GM23338 (cell line): Measurements from ENCODE around the gene SPATA31E1. TPM values are rescaled to one million over a fixed set of nuclear protein-coding genes. Genes with fewer than 3 reads are reported as not detected.

Experiments used
- ATAC-seq: fragments of 200-7000 bp; cut with Tn5 transposase; 3 replicates; pipeline ENCODE4 v1.9.1; 2020
- DNase-seq: peaks from one replicate; pipeline ENCODE4 v3.0.0-alpha.2; 2015; ENCODE audit warnings: low spot score
- H2AFZ ChIP-seq: fragments of 200-600 bp; sonication (generic); 2 replicates; pipeline ENCODE4 v1.8.0; 2016; ENCODE audit warnings: antibody characterized with exemption, mild to moderate bottlenecking, moderate library complexity
- H3F3A ChIP-seq: fragments of 200-600 bp; sonication (generic); replicated peaks from 2 replicates; pipeline ENCODE4 v1.8.0; 2017; ENCODE audit warnings: antibody characterized with exemption, mixed run types, low read depth
- H3K27ac ChIP-seq: fragments of 200-600 bp; sonication (generic); 2 replicates; pipeline ENCODE4 v1.6.1; 2016; ENCODE audit warnings: low read depth
- H3K27me3 ChIP-seq: fragments of 200-600 bp; sonication (generic); 2 replicates; pipeline ENCODE4 v1.8.0; 2016; ENCODE audit warnings: mild to moderate bottlenecking, mixed run types, moderate library complexity; ENCODE audit not compliant: insufficient read depth
- H3K36me3 ChIP-seq: fragments of 200-600 bp; sonication (generic); 2 replicates; pipeline ENCODE4 v1.8.0; 2016; ENCODE audit warnings: mild to moderate bottlenecking; ENCODE audit not compliant: insufficient read depth
- H3K4me1 ChIP-seq: fragments of 200-600 bp; sonication (generic); 2 replicates; pipeline ENCODE4 v1.8.0; 2016; ENCODE audit warnings: mild to moderate bottlenecking, moderate library complexity; ENCODE audit not compliant: insufficient read depth
- H3K4me2 ChIP-seq: fragments of 200-600 bp; sonication (generic); 2 replicates; pipeline ENCODE4 v1.7.1; 2017; ENCODE audit warnings: mixed run types
- H3K4me3 ChIP-seq: fragments of 200-600 bp; sonication (generic); 2 replicates; pipeline ENCODE4 v1.6.1; 2016; ENCODE audit warnings: mixed run types
- H3K79me2 ChIP-seq: fragments of 200-600 bp; sonication (generic); replicated peaks from 2 replicates; pipeline ENCODE4 v1.8.0; 2017; ENCODE audit warnings: mild to moderate bottlenecking; ENCODE audit not compliant: insufficient read depth
- H3K9me2 ChIP-seq: fragments of 200-600 bp; sonication (generic); 2 replicates; pipeline ENCODE4 v1.8.0; 2017; ENCODE audit not compliant: insufficient read depth
- H4K20me1 ChIP-seq: fragments of 200-600 bp; sonication (generic); replicated peaks from 2 replicates; pipeline ENCODE4 v1.8.0; 2017; ENCODE audit warnings: mild to moderate bottlenecking; ENCODE audit not compliant: insufficient read depth
- H3K27ac Mint-ChIP-seq: 2 replicates; pipeline ENCODE4 v1.8.0; 2020; ENCODE audit warnings: inconsistent platforms, mild to moderate bottlenecking, moderate library complexity, mixed read lengths
- H3K27me3 Mint-ChIP-seq: 3 replicates; pipeline ENCODE4 v1.8.0; 2022; ENCODE audit warnings: low read depth, mild to moderate bottlenecking, moderate library complexity, mixed read lengths, inconsistent platforms; ENCODE audit not compliant: insufficient read depth, poor library complexity
- H3K36me3 Mint-ChIP-seq: 3 replicates; pipeline ENCODE4 v1.8.0; 2021; ENCODE audit warnings: low read depth, mild to moderate bottlenecking, inconsistent platforms, moderate library complexity, mixed read lengths
- H3K4me1 Mint-ChIP-seq: 3 replicates; pipeline ENCODE4 v1.8.0; 2020; ENCODE audit warnings: mild to moderate bottlenecking, inconsistent platforms, mixed read lengths
- H3K4me3 Mint-ChIP-seq: 3 replicates; pipeline ENCODE4 v1.8.0; 2021; ENCODE audit warnings: moderate library complexity, mild to moderate bottlenecking, inconsistent platforms, mixed read lengths
- H3K9me3 Mint-ChIP-seq: 3 replicates; pipeline ENCODE4 v1.8.0; 2020; ENCODE audit warnings: moderate library complexity, mild to moderate bottlenecking, inconsistent platforms, mixed read lengths
- EZH2 ChIP-seq: fragments of 200-600 bp; sonication (generic); IDR thresholded peaks from one replicate; pipeline ENCODE4 v1.8.0; 2017; ENCODE audit warnings: antibody characterized with exemption, mild to moderate bottlenecking, low read depth; ENCODE audit not compliant: unreplicated experiment
- EZH2phosphoT487 ChIP-seq: fragments of 200-600 bp; sonication (generic); IDR thresholded peaks from one replicate; pipeline ENCODE4 v1.8.1; 2018; ENCODE audit warnings: antibody characterized with exemption; ENCODE audit not compliant: unreplicated experiment
- JUNB ChIP-seq: IDR thresholded peaks from one replicate; pipeline ENCODE4 v1.6.1; 2016; ENCODE audit warnings: antibody characterized with exemption; ENCODE audit not compliant: unreplicated experiment
- NANOG ChIP-seq: IDR thresholded peaks from 2 replicates; pipeline ENCODE4 v1.6.1; 2016; ENCODE audit warnings: antibody characterized with exemption, borderline replicate concordance
- POLR2AphosphoS5 ChIP-seq: IDR thresholded peaks from 2 replicates; pipeline ENCODE4 v1.6.1; 2016; ENCODE audit warnings: antibody characterized with exemption, low read depth
- STAT1 ChIP-seq: IDR thresholded peaks from one replicate; pipeline ENCODE4 v1.6.1; 2016; ENCODE audit warnings: antibody characterized with exemption; ENCODE audit not compliant: unreplicated experiment
- ZNF114 ChIP-seq: fragments of 250-450 bp; sonication (Bioruptor Pico); IDR thresholded peaks from 2 replicates; pipeline ENCODE4 v1.5.0; 2020; ENCODE audit warnings: mild to moderate bottlenecking, moderate library complexity
- ZNF331 ChIP-seq: fragments of 250-450 bp; sonication (Bioruptor Pico); IDR thresholded peaks from 2 replicates; pipeline ENCODE4 v1.5.0; 2020; ENCODE audit warnings: low read depth, mild to moderate bottlenecking, moderate library complexity
- polyA plus RNA-seq: library from polyadenylated mRNA; unstranded; fragments of >200 nt; fragmentation: Nextera tagmentation; extraction: Ambion mirVana; gene quantifications from 2 replicates; pipeline ENCODE4 v1.2.1, GENCODE V29; 2016
- total RNA-seq: library from RNA; depleted of rRNA; stranded (reverse); fragments of >200 nt; shearing (Covaris generic); gene quantifications from 2 replicates; pipeline ENCODE4 v1.2.3, GENCODE V29; 2014
- TF ChIP-seq, protein P1 (sequence below): IDR thresholded peaks from one replicate; pipeline ENCODE4 v1.6.1; 2018; ENCODE audit warnings: antibody characterized with exemption; ENCODE audit not compliant: unreplicated experiment
- TF ChIP-seq, protein P2 (sequence below), 2 experiments: fragments of 200-600 bp in 1 of 2; sonication (generic) in 1 of 2; conservative IDR thresholded peaks; 2 replicates each; pipeline versions ENCODE4 v1.5.1 to v1.6.1; 2016 to 2017; ENCODE audit warnings: antibody characterized with exemption in 2 of 2, low read depth in 2 of 2, mild to moderate bottlenecking in 2 of 2, moderate library complexity in 1 of 2
- TF ChIP-seq, protein P3 (sequence below): IDR thresholded peaks from 2 replicates; pipeline ENCODE4 v1.6.1; 2016; ENCODE audit warnings: antibody characterized with exemption

The SPATA31E1 gene
- total and polyA plus RNA-seq, 2 experiments from 2014 or later: 0.05 TPM; not detected in 1

DNA sequence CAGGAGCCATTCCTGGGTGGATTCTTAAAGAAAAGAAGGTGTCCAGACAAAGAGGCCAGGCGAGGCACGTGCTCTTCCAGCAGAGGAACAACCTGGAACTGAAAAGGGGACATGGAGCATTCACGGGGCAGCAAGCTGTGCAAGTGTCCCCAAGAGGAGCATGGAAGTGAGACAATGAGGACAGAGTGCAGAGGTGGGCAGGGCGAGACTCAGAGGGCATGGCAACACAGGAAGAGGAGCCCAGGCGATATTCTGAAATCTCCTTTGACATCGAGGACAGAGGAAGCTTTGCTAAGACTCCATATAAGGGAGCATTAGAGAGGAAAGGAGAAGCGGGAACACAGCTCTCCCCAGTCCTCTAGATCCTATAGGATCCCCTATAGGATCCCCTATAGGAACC, 29.4 kb upstream of the SPATA31E1 start (continued):
- TF ChIP-seq, protein P1, sequence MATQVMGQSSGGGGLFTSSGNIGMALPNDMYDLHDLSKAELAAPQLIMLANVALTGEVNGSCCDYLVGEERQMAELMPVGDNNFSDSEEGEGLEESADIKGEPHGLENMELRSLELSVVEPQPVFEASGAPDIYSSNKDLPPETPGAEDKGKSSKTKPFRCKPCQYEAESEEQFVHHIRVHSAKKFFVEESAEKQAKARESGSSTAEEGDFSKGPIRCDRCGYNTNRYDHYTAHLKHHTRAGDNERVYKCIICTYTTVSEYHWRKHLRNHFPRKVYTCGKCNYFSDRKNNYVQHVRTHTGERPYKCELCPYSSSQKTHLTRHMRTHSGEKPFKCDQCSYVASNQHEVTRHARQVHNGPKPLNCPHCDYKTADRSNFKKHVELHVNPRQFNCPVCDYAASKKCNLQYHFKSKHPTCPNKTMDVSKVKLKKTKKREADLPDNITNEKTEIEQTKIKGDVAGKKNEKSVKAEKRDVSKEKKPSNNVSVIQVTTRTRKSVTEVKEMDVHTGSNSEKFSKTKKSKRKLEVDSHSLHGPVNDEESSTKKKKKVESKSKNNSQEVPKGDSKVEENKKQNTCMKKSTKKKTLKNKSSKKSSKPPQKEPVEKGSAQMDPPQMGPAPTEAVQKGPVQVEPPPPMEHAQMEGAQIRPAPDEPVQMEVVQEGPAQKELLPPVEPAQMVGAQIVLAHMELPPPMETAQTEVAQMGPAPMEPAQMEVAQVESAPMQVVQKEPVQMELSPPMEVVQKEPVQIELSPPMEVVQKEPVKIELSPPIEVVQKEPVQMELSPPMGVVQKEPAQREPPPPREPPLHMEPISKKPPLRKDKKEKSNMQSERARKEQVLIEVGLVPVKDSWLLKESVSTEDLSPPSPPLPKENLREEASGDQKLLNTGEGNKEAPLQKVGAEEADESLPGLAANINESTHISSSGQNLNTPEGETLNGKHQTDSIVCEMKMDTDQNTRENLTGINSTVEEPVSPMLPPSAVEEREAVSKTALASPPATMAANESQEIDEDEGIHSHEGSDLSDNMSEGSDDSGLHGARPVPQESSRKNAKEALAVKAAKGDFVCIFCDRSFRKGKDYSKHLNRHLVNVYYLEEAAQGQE: no peak

DNA sequence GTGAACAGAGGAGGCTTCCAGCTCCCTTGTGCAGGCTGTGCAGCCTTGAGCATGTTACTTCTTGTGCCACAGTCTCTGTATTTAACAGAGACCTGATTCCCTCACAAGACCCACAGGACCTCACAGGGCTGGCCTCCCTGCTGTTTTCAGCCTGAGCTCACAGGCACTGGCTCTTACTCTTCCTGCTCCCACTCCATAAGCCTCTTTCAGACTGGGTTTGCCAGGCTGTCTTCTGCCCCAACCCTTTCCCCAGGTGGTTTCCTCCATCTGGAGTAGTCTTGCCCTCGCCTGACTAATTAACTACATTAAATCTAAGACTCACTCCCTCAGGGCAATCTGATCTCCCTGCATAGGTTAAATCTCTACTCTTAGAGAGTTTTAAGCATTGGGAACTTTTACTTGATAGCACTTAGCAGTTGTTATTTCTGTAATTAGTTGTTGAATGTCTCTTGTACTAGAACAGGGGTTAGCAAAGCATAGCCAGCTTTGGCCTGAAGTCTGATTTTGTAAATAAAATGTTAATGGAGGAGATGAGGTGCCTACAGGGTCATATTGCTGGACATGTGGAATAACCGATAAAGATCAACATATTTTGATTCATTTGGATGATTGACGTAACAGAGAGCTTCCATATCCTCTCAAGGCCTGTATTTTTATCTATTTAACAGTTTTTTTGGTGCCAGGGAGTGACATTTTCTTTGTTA, 28.6 kb upstream of the SPATA31E1 start:
- H3K9me3 Mint-ChIP-seq: peaks cover 24% of the 10 kb centered on the region
- no peak overlapping the region for H3K4me3 Mint-ChIP-seq
- no peak overlapping the region for H2AFZ ChIP-seq
- H3K36me3 ChIP-seq: no peaks in the 10 kb centered on the region
- DNase-seq: no peak
- H3K4me1 Mint-ChIP-seq: peaks cover 8% of the 10 kb centered on the region; the same call in 2 of the 3 replicates
- H3K4me2 ChIP-seq: no peak overlapping the region
- H4K20me1 ChIP-seq: no peaks in the 10 kb centered on the region
- no peaks in the 10 kb centered on the region for H3K4me1 ChIP-seq
- H3K9me2 ChIP-seq: no peaks in the 10 kb centered on the region
- peaks cover 2% of the 10 kb centered on the region for H3K27me3 Mint-ChIP-seq
- H3K27ac Mint-ChIP-seq: no peak overlapping the region
- no peaks in the 10 kb centered on the region for H3K27me3 ChIP-seq
- no peak overlapping the region for H3K27ac ChIP-seq
- ATAC-seq: peak; percentile 73
- H3K36me3 Mint-ChIP-seq: peaks cover 11% of the 10 kb centered on the region
- H3K79me2 ChIP-seq: no peaks in the 10 kb centered on the region
- H3F3A ChIP-seq: no peaks in the 10 kb centered on the region
- H3K4me3 ChIP-seq: no peak overlapping the region
- TF ChIP-seq ZNF114 (CRISPR knock-in tag): no peak
- TF ChIP-seq POLR2AphosphoS5: no peak
- TF ChIP-seq, protein P1: no peak
- no peak for TF ChIP-seq STAT1
- no peak for TF ChIP-seq EZH2
- no peak for TF ChIP-seq ZNF331 (CRISPR knock-in tag)
- TF ChIP-seq, protein P2, sequence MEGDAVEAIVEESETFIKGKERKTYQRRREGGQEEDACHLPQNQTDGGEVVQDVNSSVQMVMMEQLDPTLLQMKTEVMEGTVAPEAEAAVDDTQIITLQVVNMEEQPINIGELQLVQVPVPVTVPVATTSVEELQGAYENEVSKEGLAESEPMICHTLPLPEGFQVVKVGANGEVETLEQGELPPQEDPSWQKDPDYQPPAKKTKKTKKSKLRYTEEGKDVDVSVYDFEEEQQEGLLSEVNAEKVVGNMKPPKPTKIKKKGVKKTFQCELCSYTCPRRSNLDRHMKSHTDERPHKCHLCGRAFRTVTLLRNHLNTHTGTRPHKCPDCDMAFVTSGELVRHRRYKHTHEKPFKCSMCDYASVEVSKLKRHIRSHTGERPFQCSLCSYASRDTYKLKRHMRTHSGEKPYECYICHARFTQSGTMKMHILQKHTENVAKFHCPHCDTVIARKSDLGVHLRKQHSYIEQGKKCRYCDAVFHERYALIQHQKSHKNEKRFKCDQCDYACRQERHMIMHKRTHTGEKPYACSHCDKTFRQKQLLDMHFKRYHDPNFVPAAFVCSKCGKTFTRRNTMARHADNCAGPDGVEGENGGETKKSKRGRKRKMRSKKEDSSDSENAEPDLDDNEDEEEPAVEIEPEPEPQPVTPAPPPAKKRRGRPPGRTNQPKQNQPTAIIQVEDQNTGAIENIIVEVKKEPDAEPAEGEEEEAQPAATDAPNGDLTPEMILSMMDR (conservative IDR thresholded peaks at IDR 0.05; ENCODE audit: low read depth in 2 of 2): no peak
- no peak for TF ChIP-seq JUNB
- no peak for TF ChIP-seq NANOG
- TF ChIP-seq, protein P3, sequence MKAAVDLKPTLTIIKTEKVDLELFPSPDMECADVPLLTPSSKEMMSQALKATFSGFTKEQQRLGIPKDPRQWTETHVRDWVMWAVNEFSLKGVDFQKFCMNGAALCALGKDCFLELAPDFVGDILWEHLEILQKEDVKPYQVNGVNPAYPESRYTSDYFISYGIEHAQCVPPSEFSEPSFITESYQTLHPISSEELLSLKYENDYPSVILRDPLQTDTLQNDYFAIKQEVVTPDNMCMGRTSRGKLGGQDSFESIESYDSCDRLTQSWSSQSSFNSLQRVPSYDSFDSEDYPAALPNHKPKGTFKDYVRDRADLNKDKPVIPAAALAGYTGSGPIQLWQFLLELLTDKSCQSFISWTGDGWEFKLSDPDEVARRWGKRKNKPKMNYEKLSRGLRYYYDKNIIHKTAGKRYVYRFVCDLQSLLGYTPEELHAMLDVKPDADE: no peak
- TF ChIP-seq EZH2phosphoT487: no peak
